Fibroblast of lung (primary cell): ENCODE results near the gene DHH. TPM values are rescaled to one million over a fixed set of nuclear protein-coding genes. Genes with fewer than 3 reads are reported as not detected.

Experiments
- DNase-seq, 2 donors: peaks; one replicate each; pipeline versions ENCODE4 v3.0.0 to v3.0.0-alpha.2; 2010; ENCODE audit warnings: low read depth in 2 of 2
- H2AFZ ChIP-seq: 2 replicates; pipeline ENCODE4 v1.5.1; 2012; ENCODE audit warnings: low read length, control low read depth, inconsistent platforms
- H3K27ac ChIP-seq: 2 replicates; pipeline ENCODE4 v1.5.1; 2011; ENCODE audit warnings: low read length, control low read depth; ENCODE audit not compliant: insufficient read depth
- H3K27me3 ChIP-seq: 2 replicates; pipeline ENCODE4 v1.5.1; 2011; ENCODE audit warnings: mild to moderate bottlenecking, low read length; ENCODE audit not compliant: control insufficient read depth, insufficient read depth
- H3K36me3 ChIP-seq: 2 replicates; pipeline ENCODE4 v1.5.1; 2011; ENCODE audit warnings: low read length; ENCODE audit not compliant: control insufficient read depth, insufficient read depth
- H3K4me1 ChIP-seq: 2 replicates; pipeline ENCODE4 v1.5.1; 2011; ENCODE audit warnings: low read length; ENCODE audit not compliant: control insufficient read depth, insufficient read depth; ENCODE audit errors: extremely low read depth
- H3K4me2 ChIP-seq: 2 replicates; pipeline ENCODE4 v1.5.1; 2011; ENCODE audit warnings: low read length, control low read depth; ENCODE audit not compliant: insufficient read depth; ENCODE audit errors: extremely low read depth
- H3K4me3 ChIP-seq, 4 experiments: fragments of 200-600 bp in 1 of 4; sonication (generic) in 1 of 4; replicated peaks in 1 of 4; 2 replicates each; pipeline ENCODE4 v1.5.1; 2011 to 2016; ENCODE audit warnings: low read length in 4 of 4, low read depth in 3 of 4, mild to moderate bottlenecking in 3 of 4, control low read depth in 2 of 4, inconsistent platforms in 1 of 4, mixed read lengths in 1 of 4; ENCODE audit not compliant: insufficient read depth in 1 of 4; ENCODE audit errors: control extremely low read depth in 1 of 4
- H3K79me2 ChIP-seq: 2 replicates; pipeline ENCODE4 v1.5.1; 2012; ENCODE audit warnings: mild to moderate bottlenecking, low read length, inconsistent platforms; ENCODE audit not compliant: control insufficient read depth, insufficient read depth
- H3K9ac ChIP-seq: 2 replicates; pipeline ENCODE4 v1.5.1; 2011; ENCODE audit warnings: mild to moderate bottlenecking, low read length, control low read depth; ENCODE audit not compliant: insufficient read depth
- H3K9me3 ChIP-seq: 2 replicates; pipeline ENCODE4 v1.5.1; 2012; ENCODE audit warnings: low read depth, low read length; ENCODE audit not compliant: control insufficient read depth, insufficient read depth
- H4K20me1 ChIP-seq: 2 replicates; pipeline ENCODE4 v1.5.1; 2011; ENCODE audit warnings: low read length; ENCODE audit not compliant: control insufficient read depth, insufficient read depth; ENCODE audit errors: extremely low read depth
- EZH2 ChIP-seq: IDR thresholded peaks from 2 replicates; pipeline ENCODE4 v1.5.1; 2012; ENCODE audit warnings: low read length, control low read depth, mild to moderate bottlenecking; ENCODE audit errors: missing control alignments
- polyA plus RNA-seq, 2 donors: library from polyadenylated mRNA; depleted of rRNA in 1 of 2; stranded (reverse) in 1 of 2; unstranded in 1 of 2; fragments of >200 nt; gene quantifications; 2 replicates each; pipeline ENCODE4 v1.2.1, GENCODE V29; 2011 to 2012; ENCODE audit warnings: missing spikeins in 1 of 2
- total RNA-seq: library from RNA; depleted of rRNA; stranded (reverse); fragments of >200 nt; gene quantifications from 2 replicates; pipeline ENCODE4 v1.2.1, GENCODE V29; 2014
- TF ChIP-seq, protein P1 (sequence below), 2 donors: IDR thresholded peaks in 1 of 2; conservative IDR thresholded peaks in 1 of 2; 1 replicate in 1 of 2; 2 replicates in 1 of 2; pipeline ENCODE4 v1.5.1; 2011 to 2012; ENCODE audit warnings: low read length in 2 of 2, control low read depth in 1 of 2, inconsistent platforms in 1 of 2, low read depth in 1 of 2, mild to moderate bottlenecking in 1 of 2

Gene DHH
- total and polyA plus RNA-seq, 2 donors (not counting 1 experiment from before 2014, with no cell fraction given) = under 0.01 to 0.01 TPM

- no peak for TF ChIP-seq EZH2
- TF ChIP-seq, protein P1, sequence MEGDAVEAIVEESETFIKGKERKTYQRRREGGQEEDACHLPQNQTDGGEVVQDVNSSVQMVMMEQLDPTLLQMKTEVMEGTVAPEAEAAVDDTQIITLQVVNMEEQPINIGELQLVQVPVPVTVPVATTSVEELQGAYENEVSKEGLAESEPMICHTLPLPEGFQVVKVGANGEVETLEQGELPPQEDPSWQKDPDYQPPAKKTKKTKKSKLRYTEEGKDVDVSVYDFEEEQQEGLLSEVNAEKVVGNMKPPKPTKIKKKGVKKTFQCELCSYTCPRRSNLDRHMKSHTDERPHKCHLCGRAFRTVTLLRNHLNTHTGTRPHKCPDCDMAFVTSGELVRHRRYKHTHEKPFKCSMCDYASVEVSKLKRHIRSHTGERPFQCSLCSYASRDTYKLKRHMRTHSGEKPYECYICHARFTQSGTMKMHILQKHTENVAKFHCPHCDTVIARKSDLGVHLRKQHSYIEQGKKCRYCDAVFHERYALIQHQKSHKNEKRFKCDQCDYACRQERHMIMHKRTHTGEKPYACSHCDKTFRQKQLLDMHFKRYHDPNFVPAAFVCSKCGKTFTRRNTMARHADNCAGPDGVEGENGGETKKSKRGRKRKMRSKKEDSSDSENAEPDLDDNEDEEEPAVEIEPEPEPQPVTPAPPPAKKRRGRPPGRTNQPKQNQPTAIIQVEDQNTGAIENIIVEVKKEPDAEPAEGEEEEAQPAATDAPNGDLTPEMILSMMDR (conservative IDR thresholded peaks at IDR 0.05 in 1 of 2, IDR thresholded peaks at IDR 0.05 in 1 of 2; ENCODE audit: low read depth in 1 of 2, low read length in 2 of 2) = peak; percentile 39 to 55
- no peak overlapping the region for H3K9ac ChIP-seq
- H3K4me1 ChIP-seq = peaks cover 9% of the 10 kb centered on the region
- H3K4me2 ChIP-seq = peak overlapping the region; percentile 77
- H3K9me3 ChIP-seq = no peaks in the 10 kb centered on the region
- no peak for DNase-seq
- no peaks in the 10 kb centered on the region for H4K20me1 ChIP-seq
- H3K27ac ChIP-seq = no peak overlapping the region
- H3K27me3 ChIP-seq = peaks cover 21% of the 10 kb centered on the region
- no peak overlapping the region for H2AFZ ChIP-seq
- no peaks in the 10 kb centered on the region for H3K36me3 ChIP-seq
- H3K79me2 ChIP-seq = no peaks in the 10 kb centered on the region
- peak overlapping the region; percentile 16 to 50 (median 30) for H3K4me3 ChIP-seq
Measured at GRCh38 chr12:49092086-49092815, 2.4 kb downstream of the DHH start.

DNA sequence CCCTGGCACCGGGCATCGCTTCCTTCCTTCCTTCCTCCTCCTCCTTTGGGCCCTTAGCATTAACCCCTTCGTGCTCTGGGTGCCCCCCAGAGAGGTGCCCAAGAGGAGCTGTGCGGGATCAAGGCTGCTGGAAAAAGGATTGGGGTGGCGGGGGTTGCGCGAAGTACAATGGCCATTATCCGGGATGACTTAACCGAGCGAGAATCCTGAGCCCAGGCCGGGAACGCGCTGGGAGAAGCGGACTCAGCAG is 2.8 kb downstream of the DHH start:
- no peaks in the 10 kb centered on the region for H4K20me1 ChIP-seq
- no peaks in the 10 kb centered on the region for H3K9me3 ChIP-seq
- no peak for TF ChIP-seq EZH2
- TF ChIP-seq, protein P1 (conservative IDR thresholded peaks at IDR 0.05 in 1 of 2, IDR thresholded peaks at IDR 0.05 in 1 of 2; ENCODE audit: low read depth in 1 of 2, low read length in 2 of 2) = no peak
- peaks cover 9% of the 10 kb centered on the region for H3K4me1 ChIP-seq
- H3K9ac ChIP-seq = no peak overlapping the region
- no peak overlapping the region for H3K4me2 ChIP-seq
- no peaks in the 10 kb centered on the region for H3K36me3 ChIP-seq
- peak; percentile 23 to 56 for DNase-seq
- peak overlapping the region in 1 of 4 experiments; percentile 50 for H3K4me3 ChIP-seq
- peaks cover 21% of the 10 kb centered on the region for H3K27me3 ChIP-seq
- H3K79me2 ChIP-seq = no peaks in the 10 kb centered on the region
- no peak overlapping the region for H3K27ac ChIP-seq
- no peak overlapping the region for H2AFZ ChIP-seq

DNA sequence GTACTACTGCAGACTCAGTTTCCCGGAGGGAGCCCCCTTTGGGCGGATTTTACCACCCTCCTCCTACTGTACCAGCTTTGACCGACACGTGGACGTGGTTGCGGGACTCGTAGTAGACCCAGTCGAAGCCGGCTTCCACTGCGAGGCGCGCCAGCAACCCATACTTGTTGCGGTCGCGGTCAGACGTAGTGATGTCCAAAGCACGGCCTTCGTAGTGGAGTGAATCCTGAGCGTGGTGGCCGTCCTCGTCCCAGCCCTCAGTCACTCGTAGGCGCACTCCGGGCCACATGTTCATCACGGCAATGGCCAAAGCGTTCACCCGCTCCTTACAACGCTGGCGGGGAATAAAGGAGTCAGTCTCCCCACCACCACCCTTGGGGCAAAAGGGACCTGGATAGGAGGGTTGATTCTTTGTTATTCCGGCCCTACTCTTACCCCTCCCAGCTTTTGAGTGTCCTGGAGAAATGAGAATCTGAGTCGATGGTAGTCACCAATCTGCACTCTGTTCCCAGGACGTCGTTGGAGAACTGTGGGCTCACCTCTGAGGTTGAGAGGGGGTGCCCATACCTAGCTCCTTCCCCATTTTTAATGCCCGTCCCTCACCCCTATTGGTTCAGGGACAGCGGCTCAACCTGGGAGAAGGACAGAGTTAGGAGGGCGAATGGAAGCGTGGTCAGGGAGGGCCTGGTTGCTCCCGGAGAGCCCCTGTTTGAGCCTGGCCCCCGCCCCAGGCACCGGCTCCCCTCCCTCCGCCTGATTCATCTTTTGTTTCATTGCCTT is 3.4 kb downstream of the DHH start:
- Histone ChIP-seq H3K9me3 (no peaks in the 10 kb centered on the region), H3K9ac (no peak overlapping the region), H3K4me2 (no peak overlapping the region), H3K4me3 (peak overlapping the region in 1 of 4 experiments; percentile 50), H2AFZ (no peak overlapping the region), H3K27ac (no peak overlapping the region), H3K79me2 (no peaks in the 10 kb centered on the region), H3K4me1 (peaks cover 9% of the 10 kb centered on the region), H3K27me3 (peaks cover 21% of the 10 kb centered on the region), H3K36me3 (no peaks in the 10 kb centered on the region), H4K20me1 (no peaks in the 10 kb centered on the region)
- TF ChIP-seq EZH2 = no peak
- TF ChIP-seq, protein P1 (conservative IDR thresholded peaks at IDR 0.05 in 1 of 2, IDR thresholded peaks at IDR 0.05 in 1 of 2; ENCODE audit: low read depth in 1 of 2, low read length in 2 of 2) = no peak
- DNase-seq = peak in 1 of 2 donors; percentile 20
